HepG2 (cell line): ENCODE measurements around the gene SLC16A6. TPM values are rescaled to one million over a fixed set of nuclear protein-coding genes. Genes with fewer than 3 reads are reported as not detected.

Source experiments
- CENPBD1 ChIP-seq: sonication (generic); formaldehyde crosslinking; IDR thresholded peaks from 2 replicates; pipeline ENCODE4 v1.8.0; 2022; ENCODE audit warnings: missing genetic modification reagents, low read depth, mild to moderate bottlenecking, borderline replicate concordance
- FOXK2 ChIP-seq: fragments of 450-650 bp; IDR thresholded peaks from 2 replicates; pipeline ENCODE4 v1.6.1; 2016
- MAFG ChIP-seq: sonication (generic); formaldehyde crosslinking; IDR thresholded peaks from 2 replicates; pipeline ENCODE4 v1.5.1; 2020; ENCODE audit warnings: mild to moderate bottlenecking, missing genetic modification reagents
- MAZ ChIP-seq, 2 experiments: sonication (generic) in 1 of 2; formaldehyde crosslinking in 1 of 2; IDR thresholded peaks; 2 replicates each; pipeline versions ENCODE4 v1.5.0 to v1.6.1; 2012 to 2020; ENCODE audit warnings: low read depth in 2 of 2, mild to moderate bottlenecking in 2 of 2, borderline replicate concordance in 1 of 2, improper control_type of control experiment in 1 of 2, low read length in 1 of 2, missing genetic modification reagents in 1 of 2, moderate library complexity in 1 of 2
- NFE2L2 ChIP-seq: fragments of 150-350 bp; IDR thresholded peaks from 2 replicates; pipeline ENCODE4 v1.6.1; 2014; ENCODE audit warnings: low read length
- PAXIP1 ChIP-seq: sonication (generic); formaldehyde crosslinking; conservative IDR thresholded peaks from 2 replicates; pipeline ENCODE4 v1.4.0; 2020; ENCODE audit warnings: mild to moderate bottlenecking, missing genetic modification reagents, moderate library complexity
- ZBTB40 ChIP-seq, 2 experiments: fragments of 450-650 bp in 1 of 2; sonication (generic) in 1 of 2; formaldehyde crosslinking in 1 of 2; IDR thresholded peaks; 2 replicates each; pipeline versions ENCODE4 v1.6.1 to v1.8.0; 2016 to 2022; ENCODE audit warnings: antibody characterized with exemption in 1 of 2, mild to moderate bottlenecking in 1 of 2, missing genetic modification reagents in 1 of 2
- ZNF253 ChIP-seq: sonication (generic); formaldehyde crosslinking; IDR thresholded peaks from 2 replicates; pipeline ENCODE4 v1.8.0; 2022; ENCODE audit warnings: mild to moderate bottlenecking, missing genetic modification reagents, borderline replicate concordance
- ZNF574 ChIP-seq: sonication (generic); formaldehyde crosslinking; IDR thresholded peaks from 2 replicates; pipeline ENCODE4 v1.4.0; 2020; ENCODE audit warnings: missing genetic modification reagents
- ZNF792 ChIP-seq: IDR thresholded peaks from 2 replicates; pipeline ENCODE4 v1.6.1; 2016
- polyA plus RNA-seq, 8 experiments: library from polyadenylated mRNA; depleted of rRNA in 3 of 8; stranded (reverse) in 7 of 8; unstranded in 1 of 8; fragments of >200 nt; fragmentation: Illumina TruSeq in 4 of 8; extraction: Trizol in 4 of 8; gene quantifications; 2 replicates each; pipeline versions ENCODE4 v1.2.1 to v1.2.3, GENCODE V29; 2011 to 2016; ENCODE audit warnings: low read depth in 4 of 8, missing spikeins in 1 of 8, mixed read lengths in 1 of 8; ENCODE audit not compliant: insufficient read depth in 1 of 8
- total RNA-seq, 5 experiments: library from RNA; depleted of rRNA; stranded (reverse); fragments of >200 nt; fragmentation: Illumina TruSeq; extraction: Trizol; gene quantifications; 2 replicates each; pipeline ENCODE4 v1.2.3, GENCODE V29; 2016; ENCODE audit warnings: low read depth in 1 of 5

Gene SLC16A6
- total and polyA plus RNA-seq, 2 of the 13 experiments (the other 11 are each of a cell fraction or from before 2014, with no cell fraction given): 1.1 to 44.7 TPM

GRCh38 chr17:68318103-68318991 is 27.4 kb upstream of the SLC16A6 start (continued):
- peak; percentile 89 for TF ChIP-seq PAXIP1 (CRISPR knock-in tag)
- TF ChIP-seq CENPBD1 (CRISPR knock-in tag): no peak
- no peak for TF ChIP-seq MAFG (CRISPR knock-in tag)
- TF ChIP-seq MAZ (IDR thresholded peaks at IDR 0.05; ENCODE audit: borderline replicate concordance, low read depth, low read length): no peak
- no peak for TF ChIP-seq MAZ (CRISPR knock-in tag; IDR thresholded peaks at IDR 0.05; ENCODE audit: low read depth)
- TF ChIP-seq NFE2L2: no peak
- no peak for TF ChIP-seq ZNF574 (CRISPR knock-in tag)
- no peak for TF ChIP-seq ZNF253 (CRISPR knock-in tag)
- peak; percentile 91 for TF ChIP-seq ZNF792 (CRISPR knock-in tag)
- TF ChIP-seq ZBTB40 (IDR thresholded peaks at IDR 0.05): no peak
- no peak for TF ChIP-seq ZBTB40 (CRISPR knock-in tag; IDR thresholded peaks at IDR 0.05)
- TF ChIP-seq FOXK2: no peak
